Transverse colon (tissue), 4 donors: Measurements from ENCODE around the gene LEPROT. TPM values are rescaled to one million over a fixed set of nuclear protein-coding genes. Genes with fewer than 3 reads are reported as not detected.

Experiments used
- DNase-seq: peaks from one replicate; pipeline ENCODE4 v3.0.0-alpha.2; 2019
- H3K27ac ChIP-seq, 4 donors: fragments of 200-600 bp; sonication (generic); 2 replicates each; pipeline ENCODE4 v1.5.1; 2016 to 2018; ENCODE audit warnings: inconsistent platforms in 4 of 4
- H3K27me3 ChIP-seq: fragments of 200-600 bp; sonication (generic); 2 replicates; pipeline ENCODE4 v1.5.1; 2017; ENCODE audit warnings: inconsistent platforms
- H3K36me3 ChIP-seq, 4 donors: fragments of 200-600 bp; sonication (generic); 2 replicates each; pipeline ENCODE4 v1.5.1; 2017 to 2019; ENCODE audit warnings: inconsistent platforms in 4 of 4
- H3K4me1 ChIP-seq, 4 donors: fragments of 200-600 bp; sonication (generic); 2 replicates each; pipeline ENCODE4 v1.5.1; 2017 to 2020; ENCODE audit warnings: inconsistent platforms in 4 of 4
- H3K4me3 ChIP-seq, 4 donors: fragments of 200-600 bp; sonication (generic); 1 replicate in 1 of 4; 2 replicates in 3 of 4; pipeline versions ENCODE4 v1.5.1 to v1.6.1; 2017 to 2019; ENCODE audit warnings: inconsistent platforms in 4 of 4
- H3K9me3 ChIP-seq, 2 donors: fragments of 200-600 bp; sonication (generic); 2 replicates each; pipeline ENCODE4 v1.5.1; 2017 to 2019; ENCODE audit warnings: inconsistent platforms in 2 of 2
- CTCF ChIP-seq, 5 experiments: fragments of 200-600 bp in 3 of 5; fragments of 450-650 bp in 2 of 5; sonication (generic) in 3 of 5; IDR thresholded peaks; 1 replicate in 2 of 5; 2 replicates in 3 of 5; pipeline ENCODE4 v1.5.1; 2016 to 2017; ENCODE audit warnings: antibody characterized with exemption in 5 of 5, inconsistent platforms in 3 of 5, mild to moderate bottlenecking in 2 of 5, moderate library complexity in 1 of 5
- EP300 ChIP-seq: sonication (generic); formaldehyde crosslinking; IDR thresholded peaks from one replicate; pipeline ENCODE4 v1.6.1; 2017; ENCODE audit warnings: antibody characterized with exemption, low read depth
- POLR2A ChIP-seq: fragments of 450-650 bp; IDR thresholded peaks from one replicate; pipeline ENCODE4 v1.6.1; 2016; ENCODE audit warnings: antibody characterized with exemption, mild to moderate bottlenecking, moderate library complexity
- POLR2AphosphoS5 ChIP-seq, 3 donors: sonication (generic); formaldehyde crosslinking; IDR thresholded peaks; one replicate each; pipeline ENCODE4 v1.6.1; 2016; ENCODE audit warnings: antibody characterized with exemption in 3 of 3
- WGBS, 2 donors: methylation state at CpG; one replicate each; pipeline ENCODE4 v1.1.5; 2018; ENCODE audit warnings: low coverage in 1 of 2; 5-methylcytosine and 5-hydroxymethylcytosine counted together
- in situ Hi-C, 4 donors: fragments of 200-750 bp; cut with MboI; loops; one replicate each; pipeline versions ENCODE4 v1.15.0 to v1.15.1; 2017; ENCODE audit warnings: low sequenced_read_pairs in 3 of 4, low pct_ligation_motif_present in 1 of 4, low pct_unique_long_range_greater_than_20kb in 1 of 4
- intact Hi-C: fragments of 100-400 bp; cut with DNase I; formaldehyde crosslinking; loops from one replicate; pipeline ENCODE4 v1.15.1; 2023; ENCODE audit warnings: low total_unique reads
- total RNA-seq, 4 donors: library from RNA; depleted of rRNA; stranded (reverse); fragments of >200 nt; gene quantifications; one replicate each; pipeline ENCODE4 v1.1.0, GENCODE V29; 2016

The LEPROT gene
- total RNA-seq, 4 donors from 2014 or later, result 14.1 to 69.4 (median 36.6) TPM

GRCh38 chr1:65388908-65389695, 31.4 kb upstream of the LEPROT start:
- Histone ChIP-seq H3K4me1 (no peaks in the 10 kb centered on the region), H3K9me3 (no peaks in the 10 kb centered on the region), H3K4me3 (no peak overlapping the region), H3K27me3 (no peaks in the 10 kb centered on the region), H3K27ac (no peak overlapping the region), H3K36me3 (no peaks in the 10 kb centered on the region)
- no peak for DNase-seq
- intact Hi-C loops (no loop called here), in situ Hi-C loops (no loop called here)
- TF ChIP-seq POLR2A, result no peak
- TF ChIP-seq EP300, result no peak
- TF ChIP-seq CTCF (IDR thresholded peaks at IDR 0.05), result no peak
- TF ChIP-seq POLR2AphosphoS5 (IDR thresholded peaks at IDR 0.05), result no peak
- 79 to 83% methylated on average over 3 of the region's 3 CpGs for WGBS, 2 donors

GRCh38 chr1:65392497-65392896, 28.0 kb upstream of the LEPROT start:
- Histone ChIP-seq H3K27me3 (no peaks in the 10 kb centered on the region), H3K4me3 (no peak overlapping the region), H3K27ac (no peak overlapping the region), H3K4me1 (no peaks in the 10 kb centered on the region), H3K36me3 (no peaks in the 10 kb centered on the region), H3K9me3 (no peaks in the 10 kb centered on the region)
- 97% methylated on average over 7 of the region's 7 CpGs; no CpG with 5 or more reads in 1 of the 2 donors for WGBS, 2 donors
- intact Hi-C loops (no loop called here), in situ Hi-C loops (no loop called here)
- DNase-seq, result no peak
- TF ChIP-seq EP300 (no peak), POLR2AphosphoS5 (IDR thresholded peaks at IDR 0.05) (no peak), CTCF (IDR thresholded peaks at IDR 0.05) (no peak), POLR2A (no peak)

GRCh38 chr1:65393347-65393746, 27.1 kb upstream of the LEPROT start:
- Histone ChIP-seq H3K27me3 (no peaks in the 10 kb centered on the region), H3K4me1 (no peaks in the 10 kb centered on the region), H3K4me3 (no peak overlapping the region), H3K27ac (no peak overlapping the region), H3K9me3 (no peaks in the 10 kb centered on the region), H3K36me3 (no peaks in the 10 kb centered on the region)
- no peak for DNase-seq
- TF ChIP-seq CTCF (IDR thresholded peaks at IDR 0.05), result no peak
- no peak for TF ChIP-seq EP300
- no peak for TF ChIP-seq POLR2A
- TF ChIP-seq POLR2AphosphoS5 (IDR thresholded peaks at IDR 0.05), result no peak
- intact Hi-C loops (no loop called here), in situ Hi-C loops (no loop called here)
- 73 to 79% methylated on average over 2 of the region's 2 CpGs for WGBS, 2 donors

- intact Hi-C loops (no loop called here), in situ Hi-C loops (no loop called here)
- Histone ChIP-seq H3K27ac (no peak overlapping the region), H3K36me3 (no peaks in the 10 kb centered on the region), H3K9me3 (no peaks in the 10 kb centered on the region), H3K4me1 (no peaks in the 10 kb centered on the region), H3K4me3 (no peak overlapping the region), H3K27me3 (no peaks in the 10 kb centered on the region)
- no peak for DNase-seq
- WGBS, 2 donors, result 72 to 86% methylated on average over 1 of the region's 1 CpG
- TF ChIP-seq POLR2AphosphoS5 (IDR thresholded peaks at IDR 0.05) (no peak), POLR2A (no peak), EP300 (no peak), CTCF (IDR thresholded peaks at IDR 0.05) (no peak)
These were observed 26.5 kb upstream of the LEPROT start for GRCh38 chr1:65393928-65394327.
